Measurements from ENCODE around the gene PAQR5.
A peak's percentile ranks its signal among the peaks of the same experiment; 100 is the strongest.

The PAQR5 gene

GRCh38 chr15:69391046-69391757 is 92.5 kb downstream of the PAQR5 start:
- Histone ChIP-seq H3K4me1 (ENCODE audit: control extremely low read depth in 1 of 4, control insufficient read depth in 4 of 4, insufficient read depth in 4 of 4, low read length in 3 of 4) (peaks cover 0 to 17% (median 14%) of the 10 kb centered on the region in 4 experiments), H3K4me3 (ENCODE audit: control insufficient read depth in 1 of 7, extremely low read depth in 1 of 7, insufficient read depth in 4 of 7, low read depth in 2 of 7, low read length in 6 of 7) (no peak overlapping the region), H3K27me3 (replicated peaks in 2 of 5; ENCODE audit: control insufficient read depth in 4 of 5, insufficient read depth in 5 of 5, low read length in 4 of 5) (no peaks in the 10 kb centered on the region), H3K36me3 (ENCODE audit: control insufficient read depth in 4 of 4, insufficient read depth in 4 of 4, low read length in 3 of 4) (no peaks in the 10 kb centered on the region), H3K27ac (ENCODE audit: insufficient read depth in 1 of 2, low read depth in 1 of 2, low read length in 2 of 2, poor library complexity in 1 of 2, severe bottlenecking in 2 of 2) (no peak overlapping the region), H3K9me3 (ENCODE audit: control extremely low read depth in 1 of 5, control insufficient read depth in 4 of 5, insufficient read depth in 2 of 5, low read depth in 1 of 5, low read length in 4 of 5) (no peaks in the 10 kb centered on the region)
- CTCF ChIA-PET, result interaction anchor here (1.0 to 1.4 kb wide), 4 partner anchors 10 to 124 kb away, joined by 3 to 4 read pairs (median 4); no protein-coding TSS in a partner anchor
- POLR2A ChIA-PET, result no interaction called here
- WGBS (ENCODE audit: insufficient coverage), result 96% methylated on average over 7 of the region's 11 CpGs
- no peak for DNase-seq

GRCh38 chr15:69392352-69392751 is 93.6 kb downstream of the PAQR5 start:
- H3K27me3 ChIP-seq (replicated peaks in 2 of 5; ENCODE audit: control insufficient read depth in 4 of 5, insufficient read depth in 5 of 5, low read length in 4 of 5), result no peaks in the 10 kb centered on the region
- POLR2A ChIA-PET, result no interaction called here
- no peak for DNase-seq
- H3K4me1 ChIP-seq (ENCODE audit: control extremely low read depth in 1 of 4, control insufficient read depth in 4 of 4, insufficient read depth in 4 of 4, low read length in 3 of 4), result peaks cover 0 to 17% (median 15%) of the 10 kb centered on the region in 4 experiments
- H3K9me3 ChIP-seq (ENCODE audit: control extremely low read depth in 1 of 5, control insufficient read depth in 4 of 5, insufficient read depth in 2 of 5, low read depth in 1 of 5, low read length in 4 of 5), result no peaks in the 10 kb centered on the region
- WGBS (ENCODE audit: insufficient coverage), result 100% methylated on average over 3 of the region's 4 CpGs
- no peaks in the 10 kb centered on the region for H3K36me3 ChIP-seq (ENCODE audit: control insufficient read depth in 4 of 4, insufficient read depth in 4 of 4, low read length in 3 of 4)
- CTCF ChIA-PET, result interaction anchor here (0.7 to 1.4 kb wide), 4 partner anchors 11 to 126 kb away, joined by 3 to 4 read pairs (median 4); no protein-coding TSS in a partner anchor
- no peak overlapping the region for H3K4me3 ChIP-seq (ENCODE audit: control insufficient read depth in 1 of 7, extremely low read depth in 1 of 7, insufficient read depth in 4 of 7, low read depth in 2 of 7, low read length in 6 of 7)
- no peak overlapping the region for H3K27ac ChIP-seq (ENCODE audit: insufficient read depth in 1 of 2, low read depth in 1 of 2, low read length in 2 of 2, poor library complexity in 1 of 2, severe bottlenecking in 2 of 2)

GRCh38 chr15:69393831-69394491 is 95.2 kb downstream of the PAQR5 start:
- CTCF ChIA-PET, result interaction anchor here (0.7 to 2.4 kb wide), 17 partner anchors 11 to 336 kb away, joined by 3 to 12 read pairs (median 5); no protein-coding TSS in a partner anchor
- Histone ChIP-seq H3K27ac (ENCODE audit: insufficient read depth in 1 of 2, low read depth in 1 of 2, low read length in 2 of 2, poor library complexity in 1 of 2, severe bottlenecking in 2 of 2) (no peak overlapping the region), H3K9me3 (ENCODE audit: control extremely low read depth in 1 of 5, control insufficient read depth in 4 of 5, insufficient read depth in 2 of 5, low read depth in 1 of 5, low read length in 4 of 5) (no peaks in the 10 kb centered on the region), H3K36me3 (ENCODE audit: control insufficient read depth in 4 of 4, insufficient read depth in 4 of 4, low read length in 3 of 4) (no peaks in the 10 kb centered on the region), H3K4me3 (ENCODE audit: control insufficient read depth in 1 of 7, extremely low read depth in 1 of 7, insufficient read depth in 4 of 7, low read depth in 2 of 7, low read length in 6 of 7) (peak overlapping the region in 1 of 7 experiments; percentile 37), H3K4me1 (ENCODE audit: control extremely low read depth in 1 of 4, control insufficient read depth in 4 of 4, insufficient read depth in 4 of 4, low read length in 3 of 4) (peaks cover 0 to 30% (median 26%) of the 10 kb centered on the region in 4 experiments), H3K27me3 (replicated peaks in 2 of 5; ENCODE audit: control insufficient read depth in 4 of 5, insufficient read depth in 5 of 5, low read length in 4 of 5) (no peaks in the 10 kb centered on the region)
- WGBS (ENCODE audit: insufficient coverage), result 47% methylated on average over 9 of the region's 11 CpGs
- peak in 2 of 3 donors; percentile 25 to 39 for DNase-seq
- POLR2A ChIA-PET, result interaction anchor here (0.6 kb wide), 1 partner anchor 127 kb away, joined by 5 read pairs; no protein-coding TSS in a partner anchor

- ChIA-PET CTCF (interaction anchor here (0.7 to 2.4 kb wide), 20 partner anchors 9 to 337 kb away, joined by 3 to 12 read pairs (median 4); no protein-coding TSS in a partner anchor), POLR2A (interaction anchor here (0.6 kb wide), 1 partner anchor 128 kb away, joined by 5 read pairs; no protein-coding TSS in a partner anchor)
- Histone ChIP-seq H3K4me1 (ENCODE audit: control extremely low read depth in 1 of 4, control insufficient read depth in 4 of 4, insufficient read depth in 4 of 4, low read length in 3 of 4) (peaks cover 0 to 32% (median 27%) of the 10 kb centered on the region in 4 experiments), H3K27me3 (replicated peaks in 2 of 5; ENCODE audit: control insufficient read depth in 4 of 5, insufficient read depth in 5 of 5, low read length in 4 of 5) (no peaks in the 10 kb centered on the region), H3K9me3 (ENCODE audit: control extremely low read depth in 1 of 5, control insufficient read depth in 4 of 5, insufficient read depth in 2 of 5, low read depth in 1 of 5, low read length in 4 of 5) (no peaks in the 10 kb centered on the region), H3K36me3 (ENCODE audit: control insufficient read depth in 4 of 4, insufficient read depth in 4 of 4, low read length in 3 of 4) (no peaks in the 10 kb centered on the region), H3K27ac (ENCODE audit: insufficient read depth in 1 of 2, low read depth in 1 of 2, low read length in 2 of 2, poor library complexity in 1 of 2, severe bottlenecking in 2 of 2) (no peak overlapping the region), H3K4me3 (ENCODE audit: control insufficient read depth in 1 of 7, extremely low read depth in 1 of 7, insufficient read depth in 4 of 7, low read depth in 2 of 7, low read length in 6 of 7) (peak overlapping the region in 1 of 7 experiments; percentile 37)
- peak; percentile 78 to 90 (median 89) for DNase-seq
- WGBS (ENCODE audit: insufficient coverage), result 38% methylated on average over 34 of the region's 36 CpGs
These were observed 96.0 kb downstream of the PAQR5 start for GRCh38 chr15:69394556-69395282.

- WGBS (ENCODE audit: insufficient coverage), result 99% methylated on average over 10 of the region's 10 CpGs
These were observed 96.7 kb downstream of the PAQR5 start for GRCh38 chr15:69395460-69395859.

GRCh38 chr15:69395991-69396390 is 97.3 kb downstream of the PAQR5 start:
- H3K27ac ChIP-seq (ENCODE audit: insufficient read depth in 1 of 2, low read depth in 1 of 2, low read length in 2 of 2, poor library complexity in 1 of 2, severe bottlenecking in 2 of 2), result no peak overlapping the region
- no peak overlapping the region for H3K4me3 ChIP-seq (ENCODE audit: control insufficient read depth in 1 of 7, extremely low read depth in 1 of 7, insufficient read depth in 4 of 7, low read depth in 2 of 7, low read length in 6 of 7)
- H3K4me1 ChIP-seq (ENCODE audit: control extremely low read depth in 1 of 4, control insufficient read depth in 4 of 4, insufficient read depth in 4 of 4, low read length in 3 of 4), result peaks cover 0 to 32% (median 27%) of the 10 kb centered on the region in 4 experiments
- H3K36me3 ChIP-seq (ENCODE audit: control insufficient read depth in 4 of 4, insufficient read depth in 4 of 4, low read length in 3 of 4), result no peaks in the 10 kb centered on the region
- 92% methylated on average over 5 of the region's 5 CpGs for WGBS (ENCODE audit: insufficient coverage)
- ChIA-PET POLR2A (no interaction called here), CTCF (interaction anchor here (0.7 to 2.1 kb wide), 6 partner anchors 8 to 640 kb away, joined by 3 to 6 read pairs (median 3); no protein-coding TSS in a partner anchor)
- no peak for DNase-seq
- H3K27me3 ChIP-seq (replicated peaks in 2 of 5; ENCODE audit: control insufficient read depth in 4 of 5, insufficient read depth in 5 of 5, low read length in 4 of 5), result no peaks in the 10 kb centered on the region
- no peaks in the 10 kb centered on the region for H3K9me3 ChIP-seq (ENCODE audit: control extremely low read depth in 1 of 5, control insufficient read depth in 4 of 5, insufficient read depth in 2 of 5, low read depth in 1 of 5, low read length in 4 of 5)

More at GRCh38 chr15:69395460-69395859, 96.7 kb downstream of the PAQR5 start:
- no peaks in the 10 kb centered on the region for H3K9me3 ChIP-seq (ENCODE audit: control extremely low read depth in 1 of 5, control insufficient read depth in 4 of 5, insufficient read depth in 2 of 5, low read depth in 1 of 5, low read length in 4 of 5)
- peaks cover 0 to 32% (median 27%) of the 10 kb centered on the region in 4 experiments for H3K4me1 ChIP-seq (ENCODE audit: control extremely low read depth in 1 of 4, control insufficient read depth in 4 of 4, insufficient read depth in 4 of 4, low read length in 3 of 4)
- H3K27me3 ChIP-seq (replicated peaks in 2 of 5; ENCODE audit: control insufficient read depth in 4 of 5, insufficient read depth in 5 of 5, low read length in 4 of 5), result no peaks in the 10 kb centered on the region
- ChIA-PET CTCF (interaction anchor here (0.7 to 2.4 kb wide), 14 partner anchors 8 to 640 kb away, joined by 3 to 12 read pairs (median 5); no protein-coding TSS in a partner anchor), POLR2A (no interaction called here)
- no peak overlapping the region for H3K27ac ChIP-seq (ENCODE audit: insufficient read depth in 1 of 2, low read depth in 1 of 2, low read length in 2 of 2, poor library complexity in 1 of 2, severe bottlenecking in 2 of 2)
- H3K4me3 ChIP-seq (ENCODE audit: control insufficient read depth in 1 of 7, extremely low read depth in 1 of 7, insufficient read depth in 4 of 7, low read depth in 2 of 7, low read length in 6 of 7), result no peak overlapping the region
- DNase-seq, result no peak
- no peaks in the 10 kb centered on the region for H3K36me3 ChIP-seq (ENCODE audit: control insufficient read depth in 4 of 4, insufficient read depth in 4 of 4, low read length in 3 of 4)
